Kidney (tissue), 14 donors: ENCODE measurements around the gene PRDM15. TPM values are rescaled to one million over a fixed set of nuclear protein-coding genes. Genes with fewer than 3 reads are reported as not detected.

Source experiments
- DNase-seq, 5 donors: peaks; one replicate each; pipeline ENCODE4 v3.0.0-alpha.2; 2013 to 2020
- FAIRE-seq: peaks from 2 replicates; lab custom pipeline; 2012; peaks lifted over from hg19 to GRCh38; lab: Jason Lieb, UNC
- H3K27ac ChIP-seq, 2 donors: one replicate each; pipeline ENCODE4 v1.7.0; 2013; ENCODE audit warnings: low read depth in 2 of 2, low read length in 2 of 2, inconsistent platforms in 1 of 2
- H3K27me3 ChIP-seq: one replicate; pipeline ENCODE4 v1.7.1; 2013; ENCODE audit warnings: low read length, inconsistent platforms; ENCODE audit not compliant: control insufficient read depth, insufficient read depth
- H3K36me3 ChIP-seq, 3 donors: one replicate each; pipeline versions ENCODE4 v1.7.0 to v1.7.1; 2013; ENCODE audit warnings: low read length in 3 of 3, control low read depth in 1 of 3, inconsistent platforms in 1 of 3; ENCODE audit not compliant: insufficient read depth in 3 of 3, control insufficient read depth in 2 of 3
- H3K4me1 ChIP-seq, 3 donors: one replicate each; pipeline versions ENCODE4 v1.7.0 to v1.7.1; 2013; ENCODE audit warnings: low read length in 3 of 3, inconsistent platforms in 1 of 3, low read depth in 1 of 3; ENCODE audit not compliant: control insufficient read depth in 2 of 3, insufficient read depth in 2 of 3
- H3K4me3 ChIP-seq, 3 donors: one replicate each; pipeline versions ENCODE4 v1.7.0 to v1.8.1; 2013; ENCODE audit warnings: low read length in 3 of 3, control low read depth in 1 of 3, inconsistent platforms in 1 of 3
- H3K9ac ChIP-seq, 3 donors: one replicate each; pipeline versions ENCODE4 v1.7.0 to v1.7.1; 2013; ENCODE audit warnings: low read length in 3 of 3, control low read depth in 1 of 3, inconsistent platforms in 1 of 3
- H3K9me3 ChIP-seq, 3 donors: one replicate each; pipeline versions ENCODE4 v1.7.0 to v1.7.1; 2013; ENCODE audit warnings: low read length in 3 of 3, control low read depth in 1 of 3, inconsistent platforms in 1 of 3; ENCODE audit not compliant: control insufficient read depth in 2 of 3, insufficient read depth in 1 of 3
- CTCF ChIP-seq: IDR thresholded peaks from 3 replicates; pipeline ENCODE4 v1.5.1; 2012; ENCODE audit warnings: mild to moderate bottlenecking, moderate library complexity, borderline replicate concordance; ENCODE audit not compliant: insufficient read depth; ENCODE audit errors: extremely low read depth
- intact Hi-C: fragments of 100-400 bp; cut with DNase I; formaldehyde crosslinking; loops from one replicate; pipeline ENCODE4 v1.11.1; 2022
- polyA plus RNA-seq: library from polyadenylated mRNA; stranded (reverse); fragments of 350-450 nt; fragmentation: Illumina TruSeq; extraction: RNeasy Lipid Tissue Mini Kit (QIAGEN cat#74804); gene quantifications from one replicate; pipeline ENCODE4 v1.2.3, GENCODE V29; 2014; ENCODE audit warnings: low read depth, low replicate concordance; ENCODE audit not compliant: insufficient read depth
- total RNA-seq: library from RNA; stranded (reverse); fragmentation: NEBNext Ultra II Directional; extraction: Animal tissue kit (Norgen Biotek cat#: 25700); gene quantifications from one replicate; pipeline ENCODE4 v1.2.1, GENCODE V29; 2021
- donor health status: control.
- donor health status: control.
- donor health status: control.
- donor health status: control.
- donor health status: control.
- donor health status: DM: yes; HTN: yes; CAD: no.
- donor health status: Normal renal cell carcinoma (clear cell type).

PRDM15 gene
- total and polyA plus RNA-seq, 2 donors from 2014 or later = 1.3 to 8.4 TPM

GRCh38 chr21:41780337-41781049 is 98.7 kb downstream of the PRDM15 start:
- no peaks in the 10 kb centered on the region for H3K9me3 ChIP-seq
- no peaks in the 10 kb centered on the region for H3K27me3 ChIP-seq
- no peak overlapping the region for H3K4me3 ChIP-seq
- DNase-seq = peak in 1 of 5 donors; percentile 8
- TF ChIP-seq CTCF = no peak
- intact Hi-C loops = no loop called here
- no peaks in the 10 kb centered on the region for H3K36me3 ChIP-seq
- no peak overlapping the region for H3K9ac ChIP-seq
- no peak overlapping the region for H3K27ac ChIP-seq
- FAIRE-seq = no peak
- H3K4me1 ChIP-seq = peaks cover 0 to 8% (median 5%) of the 10 kb centered on the region in 3 donors

- no peak for TF ChIP-seq CTCF
- DNase-seq (peak in 1 of 5 donors; percentile 30), FAIRE-seq (no peak)
- Histone ChIP-seq H3K9me3 (no peaks in the 10 kb centered on the region), H3K4me3 (no peak overlapping the region), H3K4me1 (peaks cover 0 to 14% (median 8%) of the 10 kb centered on the region in 3 donors), H3K36me3 (no peaks in the 10 kb centered on the region), H3K9ac (no peak overlapping the region), H3K27me3 (no peaks in the 10 kb centered on the region), H3K27ac (no peak overlapping the region)
- intact Hi-C loops = loop anchor here (5.0 kb wide), 1 partner anchor 167 kb away; no protein-coding TSS in a partner anchor
Measured at GRCh38 chr21:41779659-41780058, 99.5 kb downstream of the PRDM15 start.

GRCh38 chr21:41778930-41779600 is 100.1 kb downstream of the PRDM15 start:
- Histone ChIP-seq H3K36me3 (no peaks in the 10 kb centered on the region), H3K9me3 (no peaks in the 10 kb centered on the region), H3K27me3 (no peaks in the 10 kb centered on the region), H3K9ac (no peak overlapping the region), H3K4me3 (no peak overlapping the region), H3K4me1 (peaks cover 0 to 17% (median 8%) of the 10 kb centered on the region in 3 donors), H3K27ac (no peak overlapping the region)
- FAIRE-seq = no peak
- intact Hi-C loops = loop anchor here (5.0 kb wide), 1 partner anchor 167 kb away; no protein-coding TSS in a partner anchor
- no peak for TF ChIP-seq CTCF
- peak in 4 of 5 donors; percentile 53 to 78 (median 60) for DNase-seq
